Activated CD4-positive, alpha-beta T cell treated with anti-CD3 and anti-CD28 coated beads, Interleukin-2, Interleukin-6, amounts not matched to agents 100 ng/mL and 50 ng/mL, durations not matched to agents 16 hours and 8 hours (primary cell): ENCODE data around the gene SESN1.

Experiments
- DNase-seq: peaks from one replicate; pipeline ENCODE4 v3.0.0-alpha.2; 2020

SESN1 gene

GRCh38 chr6:109058620-109059019 lies 36.0 kb downstream of the SESN1 start:
- DNase-seq: no peak

- DNase-seq: no peak
Observed at GRCh38 chr6:109056661-109057060, 38.0 kb downstream of the SESN1 start.

- no peak for DNase-seq
Observed at GRCh38 chr6:109055771-109056235, 38.8 kb downstream of the SESN1 start.

GRCh38 chr6:109053336-109053735 lies 41.3 kb downstream of the SESN1 start:
- DNase-seq: no peak

DNA sequence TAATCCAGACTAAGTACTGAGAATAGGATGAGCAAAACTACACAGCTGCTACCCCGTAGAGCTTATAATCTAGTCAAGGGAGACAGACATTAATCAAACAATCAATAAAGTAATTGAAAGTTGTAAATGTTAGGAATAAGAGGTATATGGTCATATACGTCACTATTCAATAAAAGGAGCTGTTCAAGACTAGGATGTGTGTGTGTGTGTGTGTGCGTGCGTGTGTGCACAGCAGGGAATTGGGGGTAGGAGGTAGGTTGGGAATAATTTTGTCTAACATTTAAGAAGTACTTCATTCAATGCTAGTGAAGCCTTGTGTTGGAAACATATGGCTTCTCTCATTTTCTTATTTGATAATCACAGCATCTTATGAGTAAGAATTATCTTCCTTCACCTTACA lies 41.8 kb downstream of the SESN1 start:
- DNase-seq: no peak

DNA sequence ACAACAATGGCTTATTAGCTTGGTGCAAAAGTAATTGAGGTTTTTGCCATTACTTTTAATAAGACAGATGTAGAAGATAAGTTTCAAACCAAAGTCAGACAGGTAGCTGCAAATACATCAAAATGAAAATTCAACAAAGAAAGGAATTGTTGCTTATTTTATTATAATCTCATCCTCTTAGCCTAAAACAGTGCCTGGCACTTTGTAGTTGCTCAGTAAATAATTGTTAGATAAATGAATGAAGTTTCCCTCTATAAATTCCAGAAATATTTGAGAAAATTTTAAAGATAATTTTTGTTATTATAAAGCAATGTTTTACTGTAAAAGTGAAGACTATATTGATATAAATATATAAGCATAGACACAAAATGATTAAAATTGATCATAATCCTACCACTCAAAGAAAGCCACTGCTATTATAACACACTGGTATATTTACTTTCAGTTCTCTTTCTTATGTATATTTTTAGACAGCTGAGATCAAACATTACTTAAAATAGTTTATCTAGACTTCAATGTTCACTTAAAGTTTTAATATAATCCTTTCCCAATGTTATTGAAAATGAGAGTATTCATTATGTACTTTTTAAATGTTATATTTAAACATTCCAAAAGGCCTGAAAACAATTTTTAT lies 42.5 kb downstream of the SESN1 start:
- DNase-seq: no peak

DNA sequence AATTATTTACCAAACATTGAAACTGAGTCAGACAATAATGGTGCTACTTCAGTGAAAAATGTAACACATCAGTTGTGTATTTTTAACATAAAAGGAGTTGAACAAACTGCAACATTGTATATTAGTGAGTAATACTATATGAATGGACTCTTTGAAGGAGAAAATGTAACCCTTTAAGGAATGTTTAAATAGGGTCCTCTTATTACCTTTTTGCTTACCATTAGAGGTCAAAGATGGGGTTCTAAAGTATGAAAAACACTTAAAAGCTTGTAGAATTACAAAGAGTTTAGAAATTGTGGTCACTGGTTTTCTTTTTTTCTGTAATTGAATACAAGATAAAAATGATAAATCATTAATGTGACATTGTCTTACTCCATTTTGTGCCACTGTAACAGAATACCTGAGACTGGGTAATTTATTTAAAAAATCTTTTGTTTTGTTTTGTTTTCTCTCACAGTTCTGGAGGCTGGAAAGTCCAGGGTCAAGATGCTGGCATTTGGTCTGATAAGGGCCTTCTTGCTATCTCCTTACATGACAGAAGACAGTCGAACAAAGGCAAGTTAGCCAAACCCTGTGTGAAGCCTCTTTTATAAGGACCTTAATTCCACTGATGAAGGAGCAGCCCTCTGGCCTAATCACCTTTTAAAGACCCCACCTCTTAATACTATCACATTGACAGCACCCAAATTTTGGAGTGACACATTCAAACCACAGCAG lies 43.2 kb downstream of the SESN1 start:
- DNase-seq: no peak

- no peak for DNase-seq
Observed at GRCh38 chr6:109050447-109051102, 44.1 kb downstream of the SESN1 start.

DNA sequence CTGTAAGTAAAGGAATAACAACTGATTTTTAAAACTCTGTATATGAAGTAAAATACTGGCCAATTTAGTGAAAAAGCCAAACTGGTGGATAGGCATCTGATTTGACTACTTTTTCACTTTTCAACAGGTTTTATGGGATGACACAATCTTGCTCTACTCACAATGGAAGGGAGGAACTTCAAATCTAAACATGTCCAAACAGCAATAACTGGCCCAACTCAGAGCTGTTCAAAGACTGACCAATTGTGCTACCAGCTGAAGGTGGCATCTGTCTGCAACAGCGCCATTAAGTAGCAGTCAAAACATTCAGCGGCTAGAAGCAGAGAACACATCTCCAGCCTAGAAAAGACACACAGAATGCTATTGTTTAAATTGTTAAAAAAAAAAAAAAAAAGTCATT lies 44.6 kb downstream of the SESN1 start:
- DNase-seq: no peak

- DNase-seq: no peak
Observed at GRCh38 chr6:109048670-109049415, 45.8 kb downstream of the SESN1 start.

DNA sequence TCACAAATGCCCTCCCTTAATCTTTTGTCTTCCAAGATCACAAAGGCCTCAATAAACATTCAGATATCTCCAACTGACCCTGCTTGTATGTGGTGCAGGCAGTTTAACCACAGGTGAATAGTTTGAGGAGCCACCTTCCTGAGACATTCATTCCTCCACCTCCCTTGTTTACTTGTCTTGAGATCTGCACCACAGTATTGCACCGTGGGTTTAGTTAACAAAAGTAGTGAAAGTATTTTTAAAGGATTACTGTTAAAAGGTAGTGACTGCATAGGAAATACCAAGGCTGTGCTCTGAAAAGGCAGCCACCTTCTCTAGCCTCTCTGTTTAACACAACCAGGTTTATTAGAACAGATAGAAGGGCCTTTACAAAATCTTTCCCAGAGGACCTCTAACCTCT lies 46.5 kb downstream of the SESN1 start:
- no peak for DNase-seq

GRCh38 chr6:109045493-109045892 lies 49.2 kb downstream of the SESN1 start:
- no peak for DNase-seq

- no peak for DNase-seq
Observed at GRCh38 chr6:109039795-109040194, 54.9 kb downstream of the SESN1 start.

DNA sequence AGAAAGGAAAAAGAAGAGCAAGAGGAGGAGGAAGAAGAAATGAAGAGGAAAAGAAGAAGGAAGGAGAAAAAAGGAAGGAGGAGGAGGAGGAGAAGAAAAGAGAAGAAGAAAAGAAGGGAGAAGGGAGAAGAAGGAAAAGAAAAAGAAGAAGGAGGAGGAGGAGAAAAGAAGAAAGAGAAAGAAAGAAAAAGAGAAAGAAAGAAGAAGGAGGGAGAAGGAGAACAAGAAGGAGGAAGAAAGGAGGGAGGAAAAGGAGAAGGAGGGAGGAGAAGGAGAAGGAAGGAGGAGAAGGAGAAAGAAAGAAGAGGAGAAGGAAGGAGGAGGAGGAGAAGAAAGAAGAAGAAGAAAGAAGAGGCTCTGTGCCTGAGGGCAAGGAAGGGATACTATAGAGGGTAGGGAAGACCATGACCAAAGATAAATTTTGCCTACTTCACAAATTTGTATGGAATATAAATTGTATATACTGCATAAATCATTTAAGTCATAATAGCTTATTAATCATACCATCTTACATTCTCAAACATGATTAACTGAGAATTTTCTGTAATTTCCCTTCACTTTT lies 55.7 kb downstream of the SESN1 start:
- no peak for DNase-seq

DNA sequence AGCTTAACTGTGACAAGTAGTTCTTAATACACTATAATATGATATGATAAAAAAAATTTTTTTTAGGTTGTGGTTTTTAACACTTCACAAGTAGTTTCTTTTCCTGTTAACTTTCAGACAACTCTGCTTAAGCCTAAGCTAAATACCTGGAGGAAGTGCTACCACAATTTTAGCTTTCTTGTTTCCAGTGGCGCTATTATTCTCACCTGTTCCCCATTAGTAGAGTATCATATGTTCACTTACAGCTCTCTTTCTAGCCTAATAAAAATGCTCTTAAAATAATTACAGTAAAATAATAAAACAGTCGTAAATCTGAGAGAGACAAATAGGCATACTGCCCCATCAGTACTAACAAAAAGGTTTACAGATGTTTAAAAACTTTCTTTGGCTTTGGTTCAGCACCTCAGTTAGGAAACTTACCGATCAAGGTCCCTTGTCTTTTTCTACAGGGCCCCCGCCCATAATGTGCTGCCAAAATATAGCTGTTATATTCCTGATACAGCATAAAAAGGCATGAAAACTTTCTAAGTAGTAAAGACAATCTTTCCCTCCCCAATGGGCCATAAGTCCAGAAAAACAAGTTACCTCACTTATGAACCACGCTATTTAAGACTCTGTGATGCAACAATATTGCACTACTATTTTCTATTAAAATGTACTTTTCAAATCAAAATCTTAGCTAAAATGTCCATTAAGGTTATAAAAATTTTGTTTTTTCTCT lies 57.9 kb downstream of the SESN1 start:
- no peak for DNase-seq

- DNase-seq: no peak
Observed at GRCh38 chr6:109034526-109034925, 60.1 kb downstream of the SESN1 start.

DNA sequence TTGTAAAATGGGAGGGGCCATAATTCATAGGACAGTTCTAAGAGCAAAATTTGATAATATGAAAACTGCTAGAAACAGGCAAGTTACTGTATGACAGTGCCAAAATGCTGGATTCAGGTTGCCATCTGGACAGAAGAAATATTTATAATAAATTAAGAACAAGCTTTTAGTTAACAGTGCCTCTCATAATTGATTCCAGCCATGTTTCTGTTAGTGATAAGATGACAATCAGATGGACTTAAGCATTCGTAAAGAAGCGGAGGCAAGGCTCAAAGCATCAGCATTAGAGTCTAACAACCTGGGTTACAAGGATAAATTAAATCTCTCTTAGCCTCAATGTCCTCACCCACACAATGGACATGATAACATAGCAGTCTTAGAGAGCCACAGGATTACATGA lies 61.0 kb downstream of the SESN1 start:
- DNase-seq: no peak

GRCh38 chr6:109031416-109031815 lies 63.2 kb downstream of the SESN1 start:
- DNase-seq: no peak

DNA sequence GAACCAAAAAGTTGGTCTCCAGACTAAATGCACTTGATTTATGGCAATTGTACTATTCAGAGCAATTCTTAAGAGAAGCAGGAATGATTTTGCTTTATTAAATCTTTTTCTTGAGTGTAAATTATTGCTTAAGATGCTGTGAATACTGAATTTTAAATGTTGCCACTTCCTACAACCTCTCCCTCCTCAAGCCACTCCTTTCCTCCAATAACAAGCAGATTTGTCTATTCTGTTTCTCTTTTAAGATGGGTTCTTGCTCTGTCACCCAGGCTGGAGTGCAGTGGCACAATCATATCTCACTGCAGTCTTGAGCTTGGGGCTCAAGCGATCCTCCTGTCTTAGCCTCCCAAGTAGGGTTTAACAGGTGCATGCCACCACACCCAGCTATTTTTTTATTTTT lies 65.3 kb downstream of the SESN1 start:
- no peak for DNase-seq

GRCh38 chr6:109028439-109028838 lies 66.2 kb downstream of the SESN1 start:
- DNase-seq: no peak

- DNase-seq: no peak
Observed at GRCh38 chr6:109027964-109028363, 66.7 kb downstream of the SESN1 start.

- no peak for DNase-seq
Observed at GRCh38 chr6:109025639-109026038, 69.0 kb downstream of the SESN1 start.
